NOMO-1 treated with dmso at 0.1 percent for 144 hours (cell line): Measurements from ENCODE around the gene CD2AP.
"Not testable (repeated sequence)": the region's sequence is repeated elsewhere in the genome, so short reads cannot be mapped to it uniquely, and the experiment has no call there.

Experiments
- DNase-seq: peaks from one replicate; lab custom pipeline; 2025; ENCODE audit not compliant: unreplicated experiment; lab: John Stamatoyannopoulos, UW

CD2AP gene

GRCh38 chr6:47556459-47556858 is 78.9 kb downstream of the CD2AP start:
- DNase-seq: not testable (repeated sequence)

GRCh38 chr6:47563162-47563561 is 85.6 kb downstream of the CD2AP start:
- DNase-seq: no peak

- not testable (repeated sequence) for DNase-seq
These were observed 89.0 kb downstream of the CD2AP start for GRCh38 chr6:47566602-47567001.

GRCh38 chr6:47567586-47567985 is 90.0 kb downstream of the CD2AP start:
- no peak for DNase-seq

GRCh38 chr6:47571488-47571887 is 93.9 kb downstream of the CD2AP start:
- no peak for DNase-seq

- no peak for DNase-seq
These were observed 95.5 kb downstream of the CD2AP start for GRCh38 chr6:47573109-47573508.

- no peak for DNase-seq
These were observed 97.2 kb downstream of the CD2AP start for GRCh38 chr6:47574789-47575188.

- DNase-seq: no peak
These were observed 101.5 kb downstream of the CD2AP start for GRCh38 chr6:47579040-47579439.

GRCh38 chr6:47581591-47581990 is 104.0 kb downstream of the CD2AP start:
- DNase-seq: no peak

GRCh38 chr6:47587493-47587892 is 109.9 kb downstream of the CD2AP start:
- DNase-seq: no peak

GRCh38 chr6:47592131-47592840 is 114.7 kb downstream of the CD2AP start:
- DNase-seq: no peak

- DNase-seq: no peak
These were observed 116.4 kb downstream of the CD2AP start for GRCh38 chr6:47593979-47594378.

- DNase-seq: no peak
These were observed 118.2 kb downstream of the CD2AP start for GRCh38 chr6:47595785-47596184.

GRCh38 chr6:47598367-47598766 is 120.8 kb downstream of the CD2AP start:
- no peak for DNase-seq

- DNase-seq: no peak
These were observed 121.9 kb downstream of the CD2AP start for GRCh38 chr6:47599512-47599911.

GRCh38 chr6:47603227-47603626 is 125.6 kb downstream of the CD2AP start:
- no peak for DNase-seq

GRCh38 chr6:47603995-47604394 is 126.4 kb downstream of the CD2AP start:
- DNase-seq: no peak

GRCh38 chr6:47621838-47622449 is 144.4 kb downstream of the CD2AP start:
- DNase-seq: no peak

- no peak for DNase-seq
These were observed 149.2 kb downstream of the CD2AP start for GRCh38 chr6:47626782-47627181.

GRCh38 chr6:47628448-47629272 is 151.1 kb downstream of the CD2AP start:
- DNase-seq: no peak

GRCh38 chr6:47629954-47630353 is 152.4 kb downstream of the CD2AP start:
- DNase-seq: no peak

GRCh38 chr6:47630587-47630986 is 153.0 kb downstream of the CD2AP start:
- DNase-seq: no peak
